Measurements from ENCODE around the gene PROX2.

Gene PROX2

GRCh38 chr14:74836251-74836960 is 39.5 kb downstream of the PROX2 start:
- TF ChIP-seq, protein P1, sequence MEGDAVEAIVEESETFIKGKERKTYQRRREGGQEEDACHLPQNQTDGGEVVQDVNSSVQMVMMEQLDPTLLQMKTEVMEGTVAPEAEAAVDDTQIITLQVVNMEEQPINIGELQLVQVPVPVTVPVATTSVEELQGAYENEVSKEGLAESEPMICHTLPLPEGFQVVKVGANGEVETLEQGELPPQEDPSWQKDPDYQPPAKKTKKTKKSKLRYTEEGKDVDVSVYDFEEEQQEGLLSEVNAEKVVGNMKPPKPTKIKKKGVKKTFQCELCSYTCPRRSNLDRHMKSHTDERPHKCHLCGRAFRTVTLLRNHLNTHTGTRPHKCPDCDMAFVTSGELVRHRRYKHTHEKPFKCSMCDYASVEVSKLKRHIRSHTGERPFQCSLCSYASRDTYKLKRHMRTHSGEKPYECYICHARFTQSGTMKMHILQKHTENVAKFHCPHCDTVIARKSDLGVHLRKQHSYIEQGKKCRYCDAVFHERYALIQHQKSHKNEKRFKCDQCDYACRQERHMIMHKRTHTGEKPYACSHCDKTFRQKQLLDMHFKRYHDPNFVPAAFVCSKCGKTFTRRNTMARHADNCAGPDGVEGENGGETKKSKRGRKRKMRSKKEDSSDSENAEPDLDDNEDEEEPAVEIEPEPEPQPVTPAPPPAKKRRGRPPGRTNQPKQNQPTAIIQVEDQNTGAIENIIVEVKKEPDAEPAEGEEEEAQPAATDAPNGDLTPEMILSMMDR (IDR thresholded peaks at IDR 0.05; ENCODE audit: control insufficient read depth, insufficient read depth, low read depth, low read length, missing control alignments), result no peak
- H3K4me3 ChIP-seq (ENCODE audit: control insufficient read depth, low read depth, low read length), result no peak overlapping the region
- DNase-seq (ENCODE audit: low read depth), result no peak

GRCh38 chr14:74835645-74836250 is 40.2 kb downstream of the PROX2 start:
- no peak overlapping the region for H3K4me3 ChIP-seq (ENCODE audit: control insufficient read depth, low read depth, low read length)

DNA sequence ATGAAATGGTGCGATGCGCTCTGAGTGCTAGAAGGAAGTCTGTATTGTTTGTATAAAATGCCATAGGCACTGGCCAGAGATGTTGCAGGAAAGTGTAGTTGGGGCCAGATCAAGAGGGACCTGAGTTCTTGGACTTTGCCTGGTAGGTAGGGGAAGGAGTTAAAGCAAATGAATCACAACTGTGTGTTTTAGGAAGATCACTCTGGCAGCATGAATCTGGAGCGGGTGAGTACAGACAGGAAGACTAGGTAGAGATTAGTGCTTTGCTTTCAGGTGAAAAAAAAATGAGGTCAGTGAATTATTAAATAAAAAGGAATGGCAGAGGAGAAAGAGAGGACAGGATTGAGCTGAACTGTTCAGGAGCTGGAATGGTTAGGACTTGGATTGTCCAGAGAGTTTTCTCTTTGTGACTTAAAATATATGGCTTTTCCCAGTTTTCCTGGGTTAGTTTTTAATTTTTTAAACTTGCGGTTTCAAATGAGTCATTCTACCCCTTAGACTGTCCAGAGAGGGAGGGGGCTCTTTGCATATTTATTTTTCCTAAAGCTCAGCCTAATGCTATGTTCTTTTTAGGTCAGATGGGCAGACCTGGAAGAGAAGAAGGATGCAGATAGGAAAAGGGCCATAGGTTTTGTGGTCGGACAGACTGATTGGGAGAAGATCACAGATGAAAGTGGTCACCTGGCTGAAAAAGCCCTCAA is 41.1 kb downstream of the PROX2 start:
- TF ChIP-seq, protein P1 (IDR thresholded peaks at IDR 0.05; ENCODE audit: control insufficient read depth, insufficient read depth, low read depth, low read length, missing control alignments), result no peak
- no peak overlapping the region for H3K4me3 ChIP-seq (ENCODE audit: control insufficient read depth, low read depth, low read length)
- DNase-seq (ENCODE audit: low read depth), result no peak

More at GRCh38 chr14:74835645-74836250, 40.2 kb downstream of the PROX2 start:
- TF ChIP-seq, protein P1 (IDR thresholded peaks at IDR 0.05; ENCODE audit: control insufficient read depth, insufficient read depth, low read depth, low read length, missing control alignments), result no peak
- DNase-seq (ENCODE audit: low read depth), result no peak

DNA sequence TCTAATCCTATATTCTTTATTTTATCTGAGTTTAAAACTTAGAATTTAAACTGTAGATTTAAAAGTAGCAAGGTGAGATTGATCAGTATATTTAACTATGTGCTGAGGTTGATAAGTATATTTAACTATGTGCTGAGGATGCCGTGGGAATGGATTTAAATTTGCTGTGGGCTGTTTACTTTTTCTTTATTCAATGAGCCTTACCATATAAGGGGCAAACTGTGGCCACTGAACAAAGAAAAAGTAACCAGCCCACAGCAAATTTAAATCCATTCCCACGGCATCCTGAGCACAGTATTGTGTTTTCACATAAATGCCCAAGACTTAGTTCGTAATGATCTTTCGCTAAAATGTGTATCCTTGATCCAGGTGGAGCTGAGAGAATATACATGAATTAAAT is 43.1 kb downstream of the PROX2 start:
- H3K4me3 ChIP-seq (ENCODE audit: control insufficient read depth, low read depth, low read length), result no peak overlapping the region
- DNase-seq (ENCODE audit: low read depth), result no peak
- TF ChIP-seq, protein P1 (IDR thresholded peaks at IDR 0.05; ENCODE audit: control insufficient read depth, insufficient read depth, low read depth, low read length, missing control alignments), result no peak

GRCh38 chr14:74829251-74829650 is 46.7 kb downstream of the PROX2 start:
- no peak for DNase-seq (ENCODE audit: low read depth)
- H3K4me3 ChIP-seq (ENCODE audit: control insufficient read depth, low read depth, low read length), result no peak overlapping the region
- TF ChIP-seq, protein P1 (IDR thresholded peaks at IDR 0.05; ENCODE audit: control insufficient read depth, insufficient read depth, low read depth, low read length, missing control alignments), result no peak

GRCh38 chr14:74826574-74826973 is 49.4 kb downstream of the PROX2 start:
- no peak for DNase-seq (ENCODE audit: low read depth)
- TF ChIP-seq, protein P1 (IDR thresholded peaks at IDR 0.05; ENCODE audit: control insufficient read depth, insufficient read depth, low read depth, low read length, missing control alignments), result no peak
- no peak overlapping the region for H3K4me3 ChIP-seq (ENCODE audit: control insufficient read depth, low read depth, low read length)
